CD4-positive, CD25-positive, alpha-beta regulatory T cell (primary cell): ENCODE measurements around the gene RUNX2. TPM values are rescaled to one million over a fixed set of nuclear protein-coding genes. Genes with fewer than 3 reads are reported as not detected.

Experiments used
- ATAC-seq, 2 donors: fragments of 150-1000 bp; cut with Tn5 transposase; one replicate each; pipeline ENCODE4 v1.10.0; 2021; ENCODE audit warnings: low read depth in 2 of 2, moderate number of reproducible peaks in 2 of 2, moderate library complexity in 1 of 2
- DNase-seq, 3 donors: peaks; one replicate each; pipeline versions ENCODE4 v3.0.0 to v3.0.0-alpha.2; 2012 to 2022; ENCODE audit warnings: mixed read lengths in 1 of 3
- H3K27ac ChIP-seq: one replicate; pipeline ENCODE4 v1.7.0; 2013; ENCODE audit warnings: mild to moderate bottlenecking, low read length; ENCODE audit not compliant: insufficient read depth, poor library complexity, severe bottlenecking
- H3K27me3 ChIP-seq: one replicate; pipeline ENCODE4 v1.7.0; 2013; ENCODE audit warnings: low read length; ENCODE audit not compliant: control insufficient read depth, insufficient read depth
- H3K36me3 ChIP-seq: one replicate; pipeline ENCODE4 v1.7.0; 2013; ENCODE audit warnings: mild to moderate bottlenecking, low read length, moderate library complexity; ENCODE audit not compliant: control insufficient read depth, insufficient read depth
- H3K4me1 ChIP-seq: 2 replicates; pipeline ENCODE4 v1.7.0; 2013; ENCODE audit warnings: mild to moderate bottlenecking, low read length; ENCODE audit not compliant: insufficient read depth, control insufficient read depth, poor library complexity, severe bottlenecking
- H3K4me3 ChIP-seq: one replicate; pipeline ENCODE4 v1.7.0; 2013; ENCODE audit warnings: low read depth, mild to moderate bottlenecking, low read length, moderate library complexity
- H3K9me3 ChIP-seq, 2 experiments: 1 replicate in 1 of 2; 2 replicates in 1 of 2; pipeline ENCODE4 v1.7.0; 2013; ENCODE audit warnings: low read length in 2 of 2, mild to moderate bottlenecking in 1 of 2, moderate library complexity in 1 of 2; ENCODE audit not compliant: control insufficient read depth in 2 of 2
- H3K27ac Mint-ChIP-seq, 3 donors: one replicate each; pipeline ENCODE4 v1.8.0; 2020 to 2022; ENCODE audit warnings: mild to moderate bottlenecking in 3 of 3, mixed read lengths in 3 of 3, moderate library complexity in 2 of 3
- H3K27me3 Mint-ChIP-seq: one replicate; pipeline ENCODE4 v1.8.0; 2022; ENCODE audit warnings: mild to moderate bottlenecking, mixed read lengths
- H3K36me3 Mint-ChIP-seq: one replicate; pipeline ENCODE4 v1.8.0; 2020; ENCODE audit warnings: mixed read lengths
- H3K4me1 Mint-ChIP-seq, 4 donors: one replicate each; pipeline ENCODE4 v1.8.0; 2020 to 2022; ENCODE audit warnings: mixed read lengths in 4 of 4, mild to moderate bottlenecking in 1 of 4
- H3K4me3 Mint-ChIP-seq, 4 donors: one replicate each; pipeline ENCODE4 v1.8.0; 2020 to 2022; ENCODE audit warnings: mild to moderate bottlenecking in 4 of 4, mixed read lengths in 4 of 4, moderate library complexity in 3 of 4
- H3K9me3 Mint-ChIP-seq, 7 donors: one replicate each; pipeline ENCODE4 v1.8.0; 2020 to 2022; ENCODE audit warnings: mixed read lengths in 7 of 7, mild to moderate bottlenecking in 3 of 7, moderate library complexity in 2 of 7
- polyA plus RNA-seq, 4 donors: library from polyadenylated mRNA; unstranded; fragments of 300-500 nt; fragmentation: Illumina TruSeq; gene quantifications; one replicate each; pipeline ENCODE4 v1.2.3, GENCODE V29; 2021
- total RNA-seq: library from RNA; stranded (reverse); gene quantifications from one replicate; pipeline ENCODE4 v1.2.3, GENCODE V29; 2022

RUNX2 gene
- total and polyA plus RNA-seq, 5 donors from 2014 or later: 5.3 to 30.0 (median 5.5) TPM

GRCh38 chr6:45640811-45641210, 312.7 kb downstream of the RUNX2 start:
- Mint-ChIP-seq H3K4me3 (peak overlapping the region in 1 of 4 donors; percentile 17), H3K27me3 (peaks cover 6% of the 10 kb centered on the region), H3K36me3 (peaks cover 5% of the 10 kb centered on the region), H3K9me3 (peaks cover 0 to 2% (median 0%) of the 10 kb centered on the region in 7 donors), H3K27ac (peak overlapping the region in 1 of 3 donors; percentile 51), H3K4me1 (peaks cover 2 to 19% (median 14%) of the 10 kb centered on the region in 4 donors)
- DNase-seq: no peak
- H3K9me3 ChIP-seq: no peaks in the 10 kb centered on the region
- ATAC-seq: no peak
- no peak overlapping the region for H3K4me3 ChIP-seq
- no peaks in the 10 kb centered on the region for H3K27me3 ChIP-seq
- no peak overlapping the region for H3K27ac ChIP-seq
- no peaks in the 10 kb centered on the region for H3K4me1 ChIP-seq
- H3K36me3 ChIP-seq: no peaks in the 10 kb centered on the region

- Mint-ChIP-seq H3K9me3 (peaks cover 0 to 2% (median 0%) of the 10 kb centered on the region in 7 donors), H3K27me3 (peaks cover 6% of the 10 kb centered on the region), H3K27ac (no peak overlapping the region), H3K4me3 (no peak overlapping the region), H3K4me1 (peaks cover 2 to 29% (median 15%) of the 10 kb centered on the region in 4 donors), H3K36me3 (peaks cover 5% of the 10 kb centered on the region)
- ATAC-seq (no peak), DNase-seq (no peak)
- Histone ChIP-seq H3K4me3 (no peak overlapping the region), H3K27me3 (no peaks in the 10 kb centered on the region), H3K4me1 (peaks cover 2% of the 10 kb centered on the region), H3K27ac (no peak overlapping the region), H3K36me3 (no peaks in the 10 kb centered on the region), H3K9me3 (no peaks in the 10 kb centered on the region)
Measured at GRCh38 chr6:45642331-45643125, 314.4 kb downstream of the RUNX2 start.

GRCh38 chr6:45643126-45643525, 315.0 kb downstream of the RUNX2 start:
- H3K4me3 Mint-ChIP-seq: no peak overlapping the region
- H3K27ac ChIP-seq: no peak overlapping the region
- no peaks in the 10 kb centered on the region for H3K36me3 ChIP-seq
- no peaks in the 10 kb centered on the region for H3K9me3 ChIP-seq
- no peak overlapping the region for H3K4me3 ChIP-seq
- ATAC-seq: no peak
- no peak for DNase-seq
- H3K27ac Mint-ChIP-seq: peak overlapping the region in 1 of 3 donors; percentile 42
- peaks cover 0 to 2% (median 0%) of the 10 kb centered on the region in 7 donors for H3K9me3 Mint-ChIP-seq
- peaks cover 5% of the 10 kb centered on the region for H3K4me1 ChIP-seq
- peaks cover 2 to 30% (median 18%) of the 10 kb centered on the region in 4 donors for H3K4me1 Mint-ChIP-seq
- H3K27me3 ChIP-seq: no peaks in the 10 kb centered on the region
- peaks cover 5% of the 10 kb centered on the region for H3K27me3 Mint-ChIP-seq
- peaks cover 5% of the 10 kb centered on the region for H3K36me3 Mint-ChIP-seq

GRCh38 chr6:45644720-45645119, 316.6 kb downstream of the RUNX2 start:
- Histone ChIP-seq H3K9me3 (no peaks in the 10 kb centered on the region), H3K4me1 (peaks cover 5% of the 10 kb centered on the region), H3K27me3 (no peaks in the 10 kb centered on the region), H3K27ac (no peak overlapping the region), H3K36me3 (no peaks in the 10 kb centered on the region), H3K4me3 (no peak overlapping the region)
- H3K9me3 Mint-ChIP-seq: peaks cover 0 to 3% (median 0%) of the 10 kb centered on the region in 7 donors
- ATAC-seq (no peak), DNase-seq (no peak)
- H3K4me1 Mint-ChIP-seq: peaks cover 0 to 31% (median 12%) of the 10 kb centered on the region in 4 donors
- no peak overlapping the region for H3K4me3 Mint-ChIP-seq
- H3K27ac Mint-ChIP-seq: peak overlapping the region in 2 of 3 donors; percentile 60 to 69
- H3K36me3 Mint-ChIP-seq: peaks cover 5% of the 10 kb centered on the region
- no peaks in the 10 kb centered on the region for H3K27me3 Mint-ChIP-seq

GRCh38 chr6:45645302-45645701, 317.2 kb downstream of the RUNX2 start:
- DNase-seq (no peak), ATAC-seq (no peak)
- Histone ChIP-seq H3K9me3 (no peaks in the 10 kb centered on the region), H3K36me3 (no peaks in the 10 kb centered on the region), H3K27me3 (no peaks in the 10 kb centered on the region), H3K4me3 (no peak overlapping the region), H3K4me1 (peaks cover 5% of the 10 kb centered on the region), H3K27ac (no peak overlapping the region)
- peaks cover 5% of the 10 kb centered on the region for H3K36me3 Mint-ChIP-seq
- H3K4me3 Mint-ChIP-seq: no peak overlapping the region
- H3K9me3 Mint-ChIP-seq: peaks cover 0 to 3% (median 0%) of the 10 kb centered on the region in 7 donors
- H3K27me3 Mint-ChIP-seq: no peaks in the 10 kb centered on the region
- H3K27ac Mint-ChIP-seq: peak overlapping the region in 2 of 3 donors; percentile 69 to 71
- H3K4me1 Mint-ChIP-seq: peaks cover 0 to 29% (median 12%) of the 10 kb centered on the region in 4 donors

- Mint-ChIP-seq H3K4me3 (no peak overlapping the region), H3K36me3 (peaks cover 5% of the 10 kb centered on the region), H3K27me3 (no peaks in the 10 kb centered on the region), H3K27ac (peak overlapping the region in 2 of 3 donors; percentile 42 to 48), H3K9me3 (peaks cover 0 to 1% (median 0%) of the 10 kb centered on the region in 7 donors), H3K4me1 (peaks cover 0 to 27% (median 13%) of the 10 kb centered on the region in 4 donors)
- ATAC-seq (no peak), DNase-seq (no peak)
- Histone ChIP-seq H3K9me3 (no peaks in the 10 kb centered on the region), H3K4me1 (peaks cover 5% of the 10 kb centered on the region), H3K27me3 (no peaks in the 10 kb centered on the region), H3K4me3 (no peak overlapping the region), H3K27ac (no peak overlapping the region), H3K36me3 (no peaks in the 10 kb centered on the region)
Measured at GRCh38 chr6:45647341-45648261, 319.5 kb downstream of the RUNX2 start.

- peaks cover 5% of the 10 kb centered on the region for H3K4me1 ChIP-seq
- H3K4me3 Mint-ChIP-seq: no peak overlapping the region
- H3K9me3 Mint-ChIP-seq: peaks cover 0 to 1% (median 0%) of the 10 kb centered on the region in 7 donors
- H3K27me3 ChIP-seq: no peaks in the 10 kb centered on the region
- no peak overlapping the region for H3K4me3 ChIP-seq
- ATAC-seq: no peak
- H3K27ac Mint-ChIP-seq: peak overlapping the region in 1 of 3 donors; percentile 42
- H3K9me3 ChIP-seq: no peaks in the 10 kb centered on the region
- no peak for DNase-seq
- peaks cover 5% of the 10 kb centered on the region for H3K36me3 Mint-ChIP-seq
- no peaks in the 10 kb centered on the region for H3K27me3 Mint-ChIP-seq
- no peak overlapping the region for H3K27ac ChIP-seq
- peaks cover 0 to 27% (median 13%) of the 10 kb centered on the region in 4 donors for H3K4me1 Mint-ChIP-seq
- H3K36me3 ChIP-seq: no peaks in the 10 kb centered on the region
Measured at GRCh38 chr6:45648262-45648620, 320.1 kb downstream of the RUNX2 start.
